ENCODE results near the gene PREX1.
"Not testable (repeated sequence)": the region's sequence is repeated elsewhere in the genome, so short reads cannot be mapped to it uniquely, and the experiment has no call there.

Gene PREX1

GRCh38 chr20:48604426-48604825, 223.4 kb downstream of the PREX1 start:
- ATAC-seq, result no peak

GRCh38 chr20:48603819-48604405, 223.9 kb downstream of the PREX1 start:
- DNase-seq (no peak), ATAC-seq (no peak)

More at GRCh38 chr20:48604426-48604825, 223.4 kb downstream of the PREX1 start:
- DNase-seq, result no peak

- ATAC-seq (no peak), DNase-seq (no peak)
Observed at GRCh38 chr20:48603116-48603818, 224.5 kb downstream of the PREX1 start.

GRCh38 chr20:48601798-48602197, 226.0 kb downstream of the PREX1 start:
- DNase-seq (no peak), ATAC-seq (no peak)

- no peak for ATAC-seq
- DNase-seq, result no peak
Observed at GRCh38 chr20:48600470-48600945, 227.3 kb downstream of the PREX1 start.

GRCh38 chr20:48599748-48600469, 227.9 kb downstream of the PREX1 start:
- DNase-seq, result no peak
- ATAC-seq, result no peak

GRCh38 chr20:48599106-48599747, 228.6 kb downstream of the PREX1 start:
- no peak for ATAC-seq
- no peak for DNase-seq

GRCh38 chr20:48598303-48598941, 229.4 kb downstream of the PREX1 start:
- not testable (repeated sequence) for DNase-seq, ATAC-seq

GRCh38 chr20:48597521-48598302, 230.1 kb downstream of the PREX1 start:
- DNase-seq (no peak), ATAC-seq (no peak)

GRCh38 chr20:48596334-48596898, 231.4 kb downstream of the PREX1 start:
- no peak for ATAC-seq

GRCh38 chr20:48595495-48596333, 232.1 kb downstream of the PREX1 start:
- ATAC-seq (no peak), DNase-seq (no peak)

More at GRCh38 chr20:48596334-48596898, 231.4 kb downstream of the PREX1 start:
- DNase-seq, result no peak

GRCh38 chr20:48594533-48594932, 233.3 kb downstream of the PREX1 start:
- ATAC-seq (no peak), DNase-seq (no peak)

- no peak for ATAC-seq
- DNase-seq, result no peak
Observed at GRCh38 chr20:48592107-48592940, 235.5 kb downstream of the PREX1 start.

GRCh38 chr20:48586730-48587129, 241.1 kb downstream of the PREX1 start:
- DNase-seq (no peak), ATAC-seq (no peak)

- no peak for ATAC-seq
Observed at GRCh38 chr20:48585061-48585870, 242.5 kb downstream of the PREX1 start.

GRCh38 chr20:48584391-48585060, 243.3 kb downstream of the PREX1 start:
- no peak for DNase-seq
- ATAC-seq, result no peak

More at GRCh38 chr20:48585061-48585870, 242.5 kb downstream of the PREX1 start:
- DNase-seq, result no peak

GRCh38 chr20:48583801-48584200, 244.0 kb downstream of the PREX1 start:
- ATAC-seq (no peak), DNase-seq (no peak)

GRCh38 chr20:48583171-48583570, 244.6 kb downstream of the PREX1 start:
- DNase-seq (no peak), ATAC-seq (no peak)
